ENCODE results near the gene IRF2BP2.

The IRF2BP2 gene

DNA sequence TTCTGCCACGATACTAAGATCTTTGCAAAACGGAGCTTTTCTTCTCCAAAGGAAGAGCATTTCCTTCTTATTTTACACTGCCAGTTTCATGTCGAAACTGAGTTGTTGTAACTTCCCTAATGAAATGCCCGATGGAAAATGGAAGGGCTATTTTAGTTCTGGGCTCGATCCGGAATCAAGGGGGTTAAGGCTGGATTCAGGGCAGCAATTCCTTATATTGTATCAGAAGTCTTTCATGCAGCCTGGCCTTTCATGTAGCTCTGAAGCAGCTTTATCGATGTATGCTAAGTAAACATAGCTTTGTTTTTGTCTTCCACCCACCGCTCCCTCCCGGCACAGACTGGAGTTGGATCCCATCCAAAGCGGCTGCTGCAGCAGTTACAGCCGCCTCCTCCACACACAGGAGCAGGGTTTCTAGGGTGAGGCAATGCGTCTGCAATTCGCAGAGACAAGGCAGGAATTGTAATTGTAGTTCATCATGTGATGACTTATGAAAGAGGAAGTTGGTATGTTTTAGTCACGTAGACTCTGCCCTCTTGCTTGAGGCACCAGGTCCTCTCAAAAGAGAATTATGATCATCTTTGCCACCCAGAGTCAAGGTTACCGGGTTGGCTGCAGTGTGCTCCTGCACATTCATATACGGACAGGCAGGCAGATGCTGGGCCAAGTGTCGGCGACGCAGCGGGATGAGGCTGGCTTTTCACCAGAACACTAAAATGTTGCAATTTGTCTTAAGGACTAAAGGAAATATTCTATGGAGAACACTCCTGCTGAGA, 2.6 kb upstream of the IRF2BP2 start:
- DNase-seq (ENCODE audit: low read depth), result peak; percentile 95

DNA sequence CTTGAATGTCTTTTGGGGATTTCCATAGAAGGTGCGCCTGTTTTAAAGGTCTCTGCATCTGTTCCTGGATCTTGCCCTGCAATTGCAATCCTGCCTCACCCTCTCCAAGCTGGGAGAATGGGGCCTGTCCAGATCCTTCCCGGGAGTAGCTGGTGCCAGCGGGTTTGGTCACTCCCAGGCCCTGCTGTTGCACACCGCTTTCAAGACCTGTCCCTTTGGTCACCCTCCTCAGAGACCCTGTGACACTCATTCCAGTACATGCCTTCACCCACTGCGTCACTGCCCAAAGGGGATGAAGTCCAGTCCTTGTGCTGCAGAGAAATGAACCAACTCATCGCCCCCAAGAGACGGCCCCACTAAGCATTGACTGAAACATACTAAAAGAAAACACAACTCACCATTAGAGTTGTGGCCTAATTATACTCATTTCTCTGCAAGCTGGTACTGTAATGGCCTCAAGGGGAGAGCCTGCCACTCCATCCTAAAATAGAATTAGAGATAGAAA, 1.9 kb upstream of the IRF2BP2 start:
- no peak for DNase-seq (ENCODE audit: low read depth)

DNA sequence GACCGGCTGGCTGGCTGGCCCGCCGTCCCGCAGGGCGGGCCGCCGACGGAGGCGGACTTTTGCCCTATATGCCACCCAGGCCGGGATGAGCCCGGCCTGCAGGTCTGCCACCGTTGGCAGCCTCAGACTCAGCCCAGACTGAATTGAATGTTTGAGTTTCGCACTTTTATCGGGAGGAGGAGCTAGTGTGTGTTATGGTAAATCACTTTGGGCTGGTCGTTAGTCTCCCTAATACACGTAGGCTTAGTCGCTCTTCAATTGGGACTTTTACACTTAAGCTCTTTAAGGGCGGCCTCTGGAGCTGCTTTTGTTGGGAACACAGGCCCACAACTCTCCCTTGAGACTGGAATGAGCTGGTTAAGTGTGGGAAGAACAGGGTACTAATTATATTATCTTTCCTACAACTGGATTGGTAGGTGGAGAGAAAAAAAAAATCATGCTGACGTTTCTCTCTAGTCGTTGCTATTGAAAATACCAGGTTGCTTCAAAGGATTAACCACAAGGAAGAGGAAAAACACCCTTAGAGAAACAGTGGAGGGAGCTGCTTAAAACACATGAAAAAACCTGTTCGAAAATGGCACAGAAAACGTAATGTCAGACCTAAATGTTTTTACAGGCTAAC, 1.4 kb upstream of the IRF2BP2 start:
- no peak for DNase-seq (ENCODE audit: low read depth)

DNA sequence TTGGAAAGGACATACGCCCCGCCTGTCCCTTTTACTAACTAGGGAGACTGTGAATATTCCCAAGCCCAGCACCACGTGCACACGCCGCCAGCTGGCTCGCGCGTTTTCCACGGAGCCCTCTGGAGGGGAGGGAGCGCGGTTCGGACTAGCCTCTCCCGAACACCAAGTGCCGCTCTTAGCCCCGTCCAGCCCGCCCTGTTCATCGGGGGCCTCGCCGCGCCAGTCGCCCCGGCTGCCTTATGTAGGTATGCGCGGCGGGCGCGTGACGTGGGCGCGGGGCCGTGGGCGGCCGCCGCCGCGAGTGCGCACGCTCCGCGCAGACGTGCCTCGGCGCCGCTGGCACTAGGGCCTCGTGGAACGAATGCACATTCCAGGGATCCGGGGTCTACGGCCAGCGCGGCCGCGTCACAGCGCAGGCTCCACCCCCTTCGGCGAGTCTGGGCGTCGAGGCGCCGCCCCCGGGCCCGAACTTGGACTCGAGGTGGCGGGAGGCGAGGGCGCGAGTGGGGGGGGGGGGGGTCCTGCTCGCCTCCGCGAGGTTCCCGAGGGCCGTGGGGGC, 767 bp upstream of the IRF2BP2 start:
- DNase-seq (ENCODE audit: low read depth), result no peak

DNA sequence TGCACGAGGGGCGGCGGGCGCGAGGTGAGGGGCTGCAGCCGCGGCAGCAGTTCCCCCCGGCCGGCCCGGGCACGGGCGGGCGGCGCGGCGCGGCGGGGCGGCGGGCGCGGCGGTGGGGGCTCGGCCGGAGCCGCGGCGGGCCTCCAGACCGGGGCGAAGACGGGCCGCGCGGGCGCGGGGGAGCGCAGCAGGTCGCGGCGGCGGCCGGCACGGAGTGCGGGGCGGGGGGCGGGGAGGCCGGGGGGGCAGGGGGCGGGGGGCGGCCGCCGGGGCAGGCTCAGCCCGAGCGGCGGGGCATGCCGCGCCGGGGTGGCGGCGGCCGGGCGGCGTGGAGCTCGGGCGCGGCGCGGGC, 311 bp downstream of the IRF2BP2 start:
- DNase-seq (ENCODE audit: low read depth), result no peak

DNA sequence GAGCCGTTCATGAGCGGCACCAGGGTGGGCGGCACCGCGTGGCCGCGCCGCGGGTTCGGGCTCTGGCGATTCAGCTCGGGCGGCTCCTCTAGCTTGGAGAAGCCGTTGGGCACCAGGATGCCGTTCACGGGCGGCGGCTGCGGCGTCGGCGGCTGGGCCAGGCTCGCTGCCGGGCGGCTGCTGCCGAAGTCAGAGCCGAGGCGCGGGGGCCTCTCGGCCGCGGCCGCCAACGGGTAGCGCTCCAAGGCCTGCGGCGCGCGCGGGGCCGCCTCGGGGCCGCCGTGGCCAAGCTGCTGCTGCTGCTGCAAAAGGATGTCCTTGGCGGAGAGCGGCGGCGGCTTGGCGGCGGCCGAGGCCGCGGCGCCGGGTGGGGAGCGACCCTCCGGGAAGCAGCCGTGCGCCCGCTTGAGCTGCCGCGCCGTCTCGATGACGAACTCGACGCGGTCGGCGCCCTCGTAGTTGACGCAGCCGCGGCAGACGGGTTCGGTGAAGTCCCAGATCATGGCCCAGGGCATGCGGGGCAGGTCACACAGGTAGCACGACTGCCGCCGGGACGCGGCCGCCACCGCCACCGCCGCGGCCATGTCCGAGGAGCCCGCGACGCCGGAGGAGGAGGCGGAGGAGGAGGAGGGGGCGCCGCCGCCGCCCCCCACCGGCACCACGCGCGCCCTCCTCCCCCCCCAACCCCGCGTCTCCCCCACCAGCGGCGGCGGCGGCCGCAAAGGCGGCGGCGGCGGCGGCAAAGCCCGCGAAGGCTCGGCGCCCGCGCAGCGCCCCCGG, 877 bp downstream of the IRF2BP2 start:
- no peak for DNase-seq (ENCODE audit: low read depth)

DNA sequence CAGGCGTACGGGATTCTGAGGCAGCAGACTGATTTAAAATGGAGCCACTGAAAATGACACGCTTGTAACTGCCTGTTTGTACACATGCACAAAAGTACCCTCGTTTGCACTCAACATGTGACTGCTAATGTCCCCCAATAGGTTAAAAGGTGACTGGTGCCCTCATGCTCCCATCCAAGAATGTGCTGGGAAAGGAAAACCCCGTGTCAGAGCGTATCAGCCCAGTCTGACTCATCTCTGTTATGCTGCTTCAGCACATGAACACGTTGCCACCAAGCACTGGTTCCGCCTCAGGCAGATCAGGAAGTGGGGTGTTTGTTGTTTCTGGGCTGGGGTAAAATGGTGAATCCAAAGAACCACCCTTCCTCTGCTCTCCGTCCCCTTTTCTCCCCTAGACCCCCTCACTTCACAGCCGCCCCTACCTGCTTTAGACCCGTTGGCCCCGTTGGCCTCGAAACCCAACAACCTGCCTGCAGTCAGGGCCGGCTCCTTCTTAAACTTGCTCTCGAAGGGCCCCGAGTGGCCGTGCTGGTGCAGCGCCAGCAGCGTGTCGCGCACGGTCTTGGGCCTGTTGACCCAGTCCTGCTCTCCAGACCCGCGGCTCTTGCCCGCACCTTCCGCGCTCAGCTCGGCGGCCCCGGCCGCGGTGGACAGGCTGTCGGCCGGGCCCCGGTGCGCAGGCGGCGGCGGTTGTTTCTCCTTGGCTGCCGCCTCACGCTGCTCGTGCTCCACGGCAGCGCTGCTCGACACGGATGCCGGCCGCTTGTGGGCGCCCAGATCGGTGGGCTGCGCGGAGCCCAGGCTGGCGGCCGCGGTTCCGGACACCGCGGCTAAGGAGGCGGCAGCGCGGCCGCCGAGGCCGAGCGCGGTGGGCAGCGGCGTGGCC, 1.7 kb downstream of the IRF2BP2 start:
- peak; percentile 85 for DNase-seq (ENCODE audit: low read depth)

DNA sequence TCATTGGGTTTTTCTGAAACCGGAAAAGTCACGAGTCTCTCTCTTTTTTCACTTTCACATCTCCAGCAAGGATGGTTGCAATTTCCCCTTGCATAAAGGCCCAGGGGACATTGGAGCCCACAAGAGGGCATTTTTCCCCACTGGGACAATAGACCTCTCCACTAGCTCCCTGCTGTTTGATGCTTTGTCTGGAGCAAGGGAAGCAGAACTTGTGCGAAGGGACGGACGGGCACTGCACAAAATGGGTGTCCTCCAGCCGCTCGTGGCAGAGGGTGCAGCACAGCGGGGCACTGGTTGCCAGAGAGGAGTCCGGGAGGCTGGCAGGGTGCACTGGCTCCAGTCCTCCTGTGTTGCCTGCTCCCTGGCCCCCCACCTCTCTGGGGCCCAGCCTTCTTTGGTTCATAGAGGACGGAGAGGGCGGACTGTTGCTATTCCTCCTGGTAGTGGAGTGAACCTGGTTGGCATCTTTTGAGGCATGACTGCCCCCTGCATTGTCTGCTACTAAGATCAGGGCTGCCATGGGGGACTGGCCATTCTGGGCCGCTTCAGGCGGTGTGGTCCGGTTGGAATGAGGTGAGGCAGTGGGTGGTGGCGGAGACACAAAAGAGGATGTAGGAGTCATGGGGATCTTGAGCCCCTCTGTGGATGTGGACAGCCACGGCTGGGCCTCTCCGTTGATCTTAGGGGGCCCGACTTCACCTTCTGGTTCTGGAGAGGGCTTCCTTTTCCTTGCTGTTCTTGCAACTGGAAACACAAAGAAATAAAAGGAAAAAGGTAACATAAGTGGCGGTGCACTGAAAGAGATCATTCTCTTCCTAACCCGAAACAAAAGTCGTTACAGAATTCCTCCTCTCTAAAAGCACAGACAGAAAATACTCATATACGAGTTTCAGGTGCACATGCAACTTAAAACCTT, 2.6 kb downstream of the IRF2BP2 start:
- no peak for DNase-seq (ENCODE audit: low read depth)

DNA sequence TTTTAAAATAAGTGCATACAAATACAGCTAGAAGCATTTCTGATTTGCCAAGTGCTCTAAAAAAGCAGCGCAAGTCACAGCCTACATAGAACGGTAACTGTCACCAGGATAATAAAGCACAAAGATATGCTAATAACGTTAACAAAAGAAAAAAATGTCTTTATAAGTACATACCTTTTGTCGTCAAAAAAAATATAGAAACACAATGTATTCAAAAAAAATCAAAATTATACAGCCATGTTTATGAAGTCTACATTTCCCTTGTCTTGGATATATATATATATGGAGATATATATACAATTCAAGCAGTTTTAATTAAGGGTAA, 3.2 kb downstream of the IRF2BP2 start:
- DNase-seq (ENCODE audit: low read depth), result no peak

DNA sequence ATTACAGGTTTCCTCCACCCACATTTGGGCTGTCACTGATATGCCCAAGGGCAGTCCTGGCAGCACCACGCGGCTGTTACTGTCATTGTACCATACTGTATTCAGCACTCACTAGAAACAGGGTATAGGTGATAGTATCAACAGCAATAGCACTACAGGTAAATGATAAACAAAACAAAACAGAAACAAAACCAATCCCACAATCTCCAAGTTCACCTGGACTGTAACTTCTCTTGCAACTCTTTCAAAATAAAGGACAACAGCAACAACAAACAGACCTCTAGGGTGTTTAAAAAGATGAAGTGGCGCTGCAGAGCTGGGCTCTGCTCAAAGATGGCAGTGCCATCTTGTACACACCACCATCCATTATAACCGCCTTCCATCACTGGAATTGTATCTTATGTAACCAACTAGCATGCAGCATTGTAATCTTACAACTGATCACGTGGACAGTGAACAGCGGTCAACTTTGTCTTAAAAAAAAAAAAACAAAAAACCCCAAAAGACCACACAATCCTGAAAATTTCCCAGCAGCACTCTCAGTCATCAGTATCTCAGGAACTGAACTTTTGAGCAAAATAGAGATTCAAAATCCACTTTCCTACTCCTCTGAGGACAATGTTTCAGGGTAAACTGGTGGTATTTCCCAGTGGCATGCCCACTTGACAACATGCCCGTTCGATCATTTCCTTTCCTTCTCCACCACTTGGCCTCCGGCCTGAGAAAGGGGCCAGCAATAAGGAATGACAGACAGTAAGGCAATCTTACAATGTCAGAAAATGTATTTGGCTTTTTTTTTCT, 3.8 kb downstream of the IRF2BP2 start:
- DNase-seq (ENCODE audit: low read depth), result no peak

DNA sequence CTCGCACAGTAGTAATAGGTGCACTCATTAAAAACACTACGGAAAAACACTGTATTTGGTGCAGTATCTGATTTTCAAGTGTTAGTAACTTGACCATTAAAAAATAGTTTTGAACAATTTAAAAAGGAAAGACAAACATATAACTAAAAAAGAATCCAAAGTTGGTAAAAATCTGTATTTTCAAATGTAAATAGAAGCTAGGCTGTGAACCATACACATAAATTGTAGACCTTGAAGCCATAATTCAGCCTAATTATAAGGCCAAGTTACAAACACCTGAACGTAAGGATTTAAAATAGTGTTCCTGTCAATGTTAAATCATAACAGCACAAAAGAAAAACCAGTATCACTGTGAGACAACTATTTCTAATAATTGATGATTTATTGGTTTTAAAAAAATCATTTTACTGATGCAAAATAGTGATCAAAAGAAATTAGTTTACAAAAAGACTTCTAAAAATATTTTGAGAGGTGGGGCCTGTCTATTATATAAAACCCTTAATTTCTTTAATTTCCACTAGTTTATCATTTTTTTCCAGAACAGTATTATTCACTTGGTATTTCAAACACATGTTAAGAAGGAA, 4.5 kb downstream of the IRF2BP2 start:
- DNase-seq (ENCODE audit: low read depth), result no peak

DNA sequence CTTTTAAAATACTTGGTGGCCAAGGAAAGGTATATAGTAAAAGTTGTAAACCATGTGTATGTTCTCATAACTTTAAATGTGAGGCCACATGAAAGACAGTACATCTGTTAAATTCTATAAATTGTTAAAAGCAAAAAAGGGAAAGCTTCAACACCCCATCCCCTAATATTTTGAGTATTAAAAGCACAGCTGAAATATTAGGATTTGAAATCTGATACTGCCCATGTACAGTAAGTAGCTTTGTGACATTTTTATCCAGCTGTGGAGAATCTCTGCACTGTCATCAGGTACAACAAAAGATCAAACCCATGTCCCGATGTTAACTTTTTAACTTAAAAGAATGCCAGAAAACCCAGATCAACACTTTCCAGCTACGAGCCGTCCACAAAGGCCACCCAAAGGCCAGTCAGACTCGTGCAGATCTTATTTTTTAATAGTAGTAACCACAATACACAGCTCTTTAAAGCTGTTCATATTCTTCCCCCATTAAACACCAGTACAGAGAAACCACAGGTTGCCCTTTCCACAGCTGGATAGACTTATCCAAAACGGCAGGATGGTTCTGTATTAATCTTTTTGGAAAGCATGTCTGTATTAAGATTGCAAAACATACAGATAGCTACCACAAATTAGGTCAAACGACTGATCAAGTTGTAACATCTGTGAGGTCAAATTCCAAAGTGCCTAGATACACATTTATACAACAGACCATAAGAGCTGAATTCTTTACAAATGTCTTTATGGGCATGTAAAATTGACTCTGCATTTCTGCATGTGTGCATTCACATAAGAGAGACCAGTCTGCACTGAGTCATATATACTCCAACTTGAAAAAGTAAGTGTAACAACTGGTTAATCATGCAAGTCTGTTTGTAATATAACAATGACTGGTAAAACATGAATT, 5.2 kb downstream of the IRF2BP2 start:
- DNase-seq (ENCODE audit: low read depth), result no peak

DNA sequence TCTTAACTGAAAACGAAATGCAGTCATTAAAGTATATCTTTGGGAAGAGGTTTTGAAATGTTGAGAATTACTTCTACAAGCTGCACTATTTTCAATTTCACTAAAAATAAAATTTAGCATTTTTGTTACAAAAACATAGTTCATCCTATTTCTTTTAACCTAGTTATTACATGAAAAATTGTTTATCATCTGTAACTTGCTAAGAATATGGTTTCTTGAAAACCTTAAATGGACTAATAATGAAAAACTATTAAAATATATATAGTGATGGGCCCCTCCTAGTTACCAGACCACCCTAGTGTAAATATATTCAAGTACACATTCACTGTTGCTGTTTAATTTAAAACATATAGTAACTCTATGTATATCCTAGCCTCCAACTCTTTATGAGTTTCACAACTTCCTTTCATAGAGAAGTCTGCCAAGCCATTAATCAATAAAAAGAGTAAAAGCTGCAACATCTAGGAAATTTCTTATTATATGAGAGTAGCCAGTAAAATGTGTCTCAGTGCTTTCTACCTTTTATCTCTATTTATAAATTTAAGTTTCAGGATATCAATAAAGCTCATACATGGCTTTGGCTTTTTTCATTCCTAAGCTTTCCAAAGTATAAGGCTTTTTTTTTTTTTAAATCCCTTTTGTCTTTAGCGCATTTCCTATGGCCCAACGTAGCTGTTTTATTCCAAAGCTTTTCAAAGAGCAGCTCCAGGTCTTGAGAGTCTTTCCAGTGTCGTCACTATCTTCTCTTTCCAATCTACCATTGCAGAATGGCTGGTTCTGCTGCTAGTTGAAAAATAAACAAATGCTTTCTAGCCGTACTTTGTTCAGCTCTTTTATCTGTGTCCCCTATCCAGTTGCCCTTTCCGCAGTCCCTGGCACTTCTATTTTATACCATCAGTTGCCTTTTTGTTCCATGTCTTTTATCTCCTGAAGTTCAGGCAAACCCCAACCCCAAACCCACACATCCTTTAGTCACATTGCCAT, 6.5 kb downstream of the IRF2BP2 start:
- no peak for DNase-seq (ENCODE audit: low read depth)

DNA sequence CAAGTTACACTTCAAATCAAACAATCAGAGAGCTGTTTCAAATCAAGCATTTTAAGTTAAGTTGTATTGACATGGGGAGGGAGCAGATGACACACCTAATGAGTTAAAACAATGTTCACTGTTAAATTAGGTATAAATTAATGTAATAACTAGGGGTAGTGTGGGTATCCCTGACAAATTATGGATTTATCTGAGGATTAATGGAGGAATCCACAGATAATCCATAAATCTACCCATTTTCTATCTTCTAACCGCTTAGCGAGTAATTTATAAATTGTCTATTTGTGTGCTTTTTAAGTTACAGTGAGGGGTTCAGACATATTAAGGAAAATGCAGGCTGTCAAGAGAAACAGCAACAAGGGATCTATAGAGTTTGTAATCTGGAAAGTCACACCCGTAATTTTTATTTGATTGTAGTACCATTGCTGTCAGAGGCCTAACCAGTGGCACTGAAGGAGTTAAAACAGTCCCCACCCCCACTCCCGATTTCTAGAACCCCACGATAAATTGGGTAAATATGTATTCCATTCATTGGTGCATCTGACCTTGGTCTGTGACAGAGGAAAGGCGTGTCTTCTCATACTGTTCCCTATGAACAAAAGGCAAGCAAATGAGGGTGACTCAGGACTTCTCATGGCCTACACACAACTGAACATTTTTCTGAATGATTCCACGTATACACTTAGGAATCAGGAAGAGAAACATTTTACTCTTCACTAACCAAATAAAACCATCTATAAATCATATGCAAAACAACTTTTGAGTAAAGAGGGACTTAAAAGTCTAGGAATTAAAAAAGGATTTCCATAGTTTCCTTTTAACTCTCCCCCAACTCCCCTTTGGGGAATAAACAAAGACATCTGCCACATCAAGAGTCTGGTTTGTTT, 7.4 kb downstream of the IRF2BP2 start:
- peak; percentile 91 for DNase-seq (ENCODE audit: low read depth)

DNA sequence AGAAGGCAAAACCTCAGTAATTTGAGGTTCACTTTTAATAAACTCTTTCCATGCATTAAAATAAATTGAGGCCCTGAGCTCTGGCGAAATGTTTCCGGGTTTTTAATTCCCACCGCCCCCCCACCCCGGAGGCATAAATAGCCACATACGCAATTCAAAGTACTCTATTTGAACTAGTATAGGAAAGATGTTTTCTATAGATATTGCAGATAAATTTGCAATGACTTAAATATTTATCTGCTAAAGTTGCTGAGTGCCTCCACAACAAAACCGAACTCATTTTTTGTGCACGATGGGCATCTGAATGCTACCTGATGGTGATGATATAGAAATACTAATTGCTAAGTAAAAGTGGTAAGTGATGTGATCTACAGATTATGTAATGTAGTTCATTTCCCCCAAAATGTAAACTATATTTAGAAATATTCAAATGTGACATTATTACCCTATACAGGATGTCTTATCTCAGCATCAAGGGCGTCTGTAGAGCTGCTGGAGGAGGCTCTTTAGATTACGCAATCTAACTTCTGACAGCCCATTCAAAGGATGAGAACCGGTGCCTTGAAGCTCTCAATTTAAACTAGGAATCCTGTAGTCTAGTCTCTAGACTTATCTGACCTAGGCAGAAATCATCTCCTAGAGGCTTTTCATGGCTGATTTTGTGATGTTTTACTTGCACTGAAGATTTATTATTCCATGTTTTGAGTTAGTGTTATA, 8.5 kb downstream of the IRF2BP2 start:
- DNase-seq (ENCODE audit: low read depth), result no peak
